CD4-positive, alpha-beta T cell (primary cell): ENCODE measurements around the gene PDGFD. TPM values are rescaled to one million over a fixed set of nuclear protein-coding genes. Genes with fewer than 3 reads are reported as not detected.

Experiments used
- ATAC-seq: fragments of 200-7000 bp; cut with Tn5 transposase; one replicate; pipeline ENCODE4 v1.10.0; 2022; ENCODE audit warnings: mild to moderate bottlenecking; ENCODE audit not compliant: poor library complexity
- CTCF ChIA-PET: fragments of 350-600 bp; sonication (Branson Sonifier 250); formaldehyde crosslinking; loops from one replicate; lab custom pipeline; 2021; ENCODE audit warnings: antibody characterized with exemption, inconsistent platforms; lab: Charles Lee
- POLR2A ChIA-PET: fragments of 350-600 bp; sonication (Branson Sonifier 250); formaldehyde crosslinking; loops from one replicate; lab custom pipeline; 2021; ENCODE audit warnings: antibody characterized with exemption, inconsistent platforms; lab: Charles Lee
- DNase-seq, 14 experiments: peaks; one replicate each; pipeline ENCODE4 v3.0.0-alpha.2; 2013 to 2020; ENCODE audit warnings: mixed read lengths in 2 of 14
- H3K27ac ChIP-seq, 2 donors: one replicate each; pipeline versions ENCODE4 v1.5.1 to v1.7.0; 2013; ENCODE audit warnings: low read length in 2 of 2, low read depth in 1 of 2, mild to moderate bottlenecking in 1 of 2
- H3K27me3 ChIP-seq, 2 experiments: 1 replicate in 1 of 2; 2 replicates in 1 of 2; pipeline versions ENCODE4 v1.6.1 to v1.7.0; 2013; ENCODE audit warnings: low read length in 2 of 2, control low read depth in 1 of 2, mild to moderate bottlenecking in 1 of 2, moderate library complexity in 1 of 2; ENCODE audit not compliant: insufficient read depth in 2 of 2, control insufficient read depth in 1 of 2
- H3K36me3 ChIP-seq: one replicate; pipeline ENCODE4 v1.6.1; 2013; ENCODE audit warnings: low read length, control low read depth; ENCODE audit not compliant: insufficient read depth
- H3K4me1 ChIP-seq: one replicate; pipeline ENCODE4 v1.6.1; 2013; ENCODE audit warnings: low read length, control low read depth; ENCODE audit not compliant: insufficient read depth
- H3K4me3 ChIP-seq: one replicate; pipeline ENCODE4 v1.5.1; 2013; ENCODE audit warnings: mild to moderate bottlenecking, low read length, moderate library complexity
- H3K9me3 ChIP-seq, 2 experiments: 1 replicate in 1 of 2; 2 replicates in 1 of 2; pipeline versions ENCODE4 v1.6.1 to v1.7.0; 2013; ENCODE audit warnings: low read length in 2 of 2, mild to moderate bottlenecking in 2 of 2, control low read depth in 1 of 2, moderate library complexity in 1 of 2; ENCODE audit not compliant: control insufficient read depth in 1 of 2, insufficient read depth in 1 of 2
- H3K27ac Mint-ChIP-seq: one replicate; pipeline ENCODE4 v1.8.0; 2020; ENCODE audit warnings: mixed read lengths
- H3K27me3 Mint-ChIP-seq: one replicate; pipeline ENCODE4 v1.8.0; 2021; ENCODE audit warnings: mixed read lengths
- H3K36me3 Mint-ChIP-seq: one replicate; pipeline ENCODE4 v1.8.0; 2021; ENCODE audit warnings: low read depth, mixed read lengths
- H3K4me1 Mint-ChIP-seq: one replicate; pipeline ENCODE4 v1.8.0; 2021; ENCODE audit warnings: low read depth, mixed read lengths
- H3K4me3 Mint-ChIP-seq: one replicate; pipeline ENCODE4 v1.8.0; 2020; ENCODE audit warnings: mild to moderate bottlenecking, mixed read lengths
- H3K9me3 Mint-ChIP-seq: one replicate; pipeline ENCODE4 v1.8.0; 2020; ENCODE audit warnings: mixed read lengths
- intact Hi-C, 2 experiments: fragments of 100-400 bp; cut with DNase I in 1 of 2; cut with micrococcal nuclease in 1 of 2; formaldehyde crosslinking; loops; one replicate each; pipeline versions ENCODE4 v1.15.1 to v1.9.0; 2023 to 2025; cut with DNase I, micrococcal nuclease
- total RNA-seq, 174 experiments: library from RNA in 2 of 174; stranded (reverse) in 2 of 174; gene quantifications; one replicate each; pipeline ENCODE4 v1.2.3 and lab custom pipeline; 2021 to 2026
- TF ChIP-seq, protein P1 (sequence below): fragments of 200-600 bp; IDR thresholded peaks from one replicate; pipeline ENCODE4 v1.8.0; 2022; ENCODE audit warnings: antibody characterized with exemption, mild to moderate bottlenecking

Gene PDGFD
- total RNA-seq, 2 experiments from 2014 or later: not detected

DNA sequence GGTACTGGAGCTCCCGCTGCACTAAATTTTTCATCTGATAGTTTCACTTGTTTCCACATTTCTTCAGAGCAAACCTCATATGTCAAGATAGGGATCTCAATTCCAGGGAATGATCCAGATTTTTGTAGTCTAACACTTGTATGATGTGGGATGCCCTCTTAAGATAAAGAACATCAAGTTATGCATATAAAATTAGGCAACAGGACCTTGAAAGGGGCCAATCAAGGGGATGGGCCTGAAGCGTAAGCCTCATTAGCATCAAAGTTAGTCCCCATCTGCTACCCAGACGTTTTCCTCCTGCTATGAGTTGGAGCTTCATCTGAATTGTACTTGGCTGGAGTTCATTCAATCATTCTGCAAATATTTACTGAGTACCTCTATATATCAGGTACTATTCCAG is 17.5 kb downstream of the PDGFD start:
- ATAC-seq: no peak
- no peak overlapping the region for H3K4me3 Mint-ChIP-seq
- Histone ChIP-seq H3K27ac (no peak overlapping the region), H3K27me3 (no peaks in the 10 kb centered on the region), H3K4me3 (no peak overlapping the region), H3K36me3 (no peaks in the 10 kb centered on the region), H3K4me1 (no peaks in the 10 kb centered on the region), H3K9me3 (no peaks in the 10 kb centered on the region)
- H3K36me3 Mint-ChIP-seq: no peaks in the 10 kb centered on the region
- TF ChIP-seq, protein P1, sequence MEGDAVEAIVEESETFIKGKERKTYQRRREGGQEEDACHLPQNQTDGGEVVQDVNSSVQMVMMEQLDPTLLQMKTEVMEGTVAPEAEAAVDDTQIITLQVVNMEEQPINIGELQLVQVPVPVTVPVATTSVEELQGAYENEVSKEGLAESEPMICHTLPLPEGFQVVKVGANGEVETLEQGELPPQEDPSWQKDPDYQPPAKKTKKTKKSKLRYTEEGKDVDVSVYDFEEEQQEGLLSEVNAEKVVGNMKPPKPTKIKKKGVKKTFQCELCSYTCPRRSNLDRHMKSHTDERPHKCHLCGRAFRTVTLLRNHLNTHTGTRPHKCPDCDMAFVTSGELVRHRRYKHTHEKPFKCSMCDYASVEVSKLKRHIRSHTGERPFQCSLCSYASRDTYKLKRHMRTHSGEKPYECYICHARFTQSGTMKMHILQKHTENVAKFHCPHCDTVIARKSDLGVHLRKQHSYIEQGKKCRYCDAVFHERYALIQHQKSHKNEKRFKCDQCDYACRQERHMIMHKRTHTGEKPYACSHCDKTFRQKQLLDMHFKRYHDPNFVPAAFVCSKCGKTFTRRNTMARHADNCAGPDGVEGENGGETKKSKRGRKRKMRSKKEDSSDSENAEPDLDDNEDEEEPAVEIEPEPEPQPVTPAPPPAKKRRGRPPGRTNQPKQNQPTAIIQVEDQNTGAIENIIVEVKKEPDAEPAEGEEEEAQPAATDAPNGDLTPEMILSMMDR: no peak
- DNase-seq: no peak
- H3K27me3 Mint-ChIP-seq: no peaks in the 10 kb centered on the region
- intact Hi-C loops: loop anchor here in 1 of 2 experiments (5.0 kb wide), 1 partner anchor 464 kb away; no protein-coding TSS in a partner anchor
- no peak overlapping the region for H3K27ac Mint-ChIP-seq
- CTCF ChIA-PET: no interaction called here
- POLR2A ChIA-PET: no interaction called here
- H3K9me3 Mint-ChIP-seq: no peaks in the 10 kb centered on the region
- H3K4me1 Mint-ChIP-seq: no peaks in the 10 kb centered on the region

DNA sequence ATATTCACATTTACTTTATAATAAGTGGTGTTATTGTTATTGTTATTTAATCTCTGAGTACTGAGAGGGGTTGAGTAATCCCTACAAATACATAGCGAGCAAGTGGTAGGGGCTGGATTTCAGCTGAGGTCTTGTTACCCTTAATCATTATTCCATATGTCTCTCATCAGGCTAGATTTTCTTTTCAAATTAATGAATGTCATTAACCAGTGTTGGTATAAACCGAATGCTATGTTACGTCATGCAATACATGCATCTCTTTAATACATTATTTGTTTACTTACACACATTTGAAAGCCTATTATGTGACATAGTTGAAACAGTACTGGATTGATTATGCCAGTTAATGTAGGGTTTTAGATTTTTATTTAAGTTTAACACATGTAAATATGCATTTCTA is 18.9 kb downstream of the PDGFD start:
- Histone ChIP-seq H3K27me3 (no peaks in the 10 kb centered on the region), H3K27ac (no peak overlapping the region), H3K36me3 (no peaks in the 10 kb centered on the region), H3K4me3 (no peak overlapping the region), H3K9me3 (no peaks in the 10 kb centered on the region), H3K4me1 (no peaks in the 10 kb centered on the region)
- Mint-ChIP-seq H3K9me3 (no peaks in the 10 kb centered on the region), H3K4me3 (no peak overlapping the region), H3K36me3 (no peaks in the 10 kb centered on the region), H3K27ac (no peak overlapping the region), H3K27me3 (no peaks in the 10 kb centered on the region), H3K4me1 (no peaks in the 10 kb centered on the region)
- POLR2A ChIA-PET: no interaction called here
- TF ChIP-seq, protein P1: no peak
- ATAC-seq (no peak), DNase-seq (no peak)
- intact Hi-C loops: loop anchor here in 1 of 2 experiments (5.0 kb wide), 1 partner anchor 463 kb away; no protein-coding TSS in a partner anchor
- CTCF ChIA-PET: no interaction called here

DNA sequence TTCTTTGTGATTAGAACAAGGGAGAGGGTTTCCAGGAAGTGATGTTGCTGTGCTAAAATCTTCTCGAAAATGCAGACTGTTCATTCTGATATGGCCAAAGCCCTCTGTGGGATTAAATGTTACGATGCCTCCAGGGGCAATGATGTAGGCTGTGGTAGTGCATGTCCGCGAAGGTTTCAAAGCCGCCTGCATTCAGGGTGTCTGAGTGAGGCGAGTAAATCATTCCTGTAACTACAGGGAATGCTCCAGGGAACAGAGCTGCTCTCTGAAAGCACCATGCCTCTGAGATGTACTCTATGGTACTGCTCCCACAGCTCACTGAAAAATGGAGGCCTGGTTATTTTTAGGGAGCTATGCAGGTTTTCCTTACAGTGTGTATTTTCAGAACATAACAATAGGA is 21.2 kb downstream of the PDGFD start:
- no peaks in the 10 kb centered on the region for H3K4me1 ChIP-seq
- H3K4me1 Mint-ChIP-seq: no peaks in the 10 kb centered on the region
- no peaks in the 10 kb centered on the region for H3K36me3 ChIP-seq
- no peak overlapping the region for H3K4me3 Mint-ChIP-seq
- DNase-seq: no peak
- H3K4me3 ChIP-seq: no peak overlapping the region
- no peak for ATAC-seq
- no peak overlapping the region for H3K27ac ChIP-seq
- no peaks in the 10 kb centered on the region for H3K27me3 ChIP-seq
- TF ChIP-seq, protein P1: no peak
- no peaks in the 10 kb centered on the region for H3K27me3 Mint-ChIP-seq
- ChIA-PET CTCF (no interaction called here), POLR2A (no interaction called here)
- no peaks in the 10 kb centered on the region for H3K36me3 Mint-ChIP-seq
- no peaks in the 10 kb centered on the region for H3K9me3 ChIP-seq
- H3K9me3 Mint-ChIP-seq: no peaks in the 10 kb centered on the region
- intact Hi-C loops: no loop called here
- H3K27ac Mint-ChIP-seq: no peak overlapping the region
